HG03460 (cell line): ENCODE measurements around the gene PCNX4.

ENCODE experiments used
- ATAC-seq: cut with Tn5 transposase; IDR thresholded peaks from one replicate; pipeline ENCODE4 v1.9.1; 2021; ENCODE audit not compliant: unreplicated experiment

The PCNX4 gene

DNA sequence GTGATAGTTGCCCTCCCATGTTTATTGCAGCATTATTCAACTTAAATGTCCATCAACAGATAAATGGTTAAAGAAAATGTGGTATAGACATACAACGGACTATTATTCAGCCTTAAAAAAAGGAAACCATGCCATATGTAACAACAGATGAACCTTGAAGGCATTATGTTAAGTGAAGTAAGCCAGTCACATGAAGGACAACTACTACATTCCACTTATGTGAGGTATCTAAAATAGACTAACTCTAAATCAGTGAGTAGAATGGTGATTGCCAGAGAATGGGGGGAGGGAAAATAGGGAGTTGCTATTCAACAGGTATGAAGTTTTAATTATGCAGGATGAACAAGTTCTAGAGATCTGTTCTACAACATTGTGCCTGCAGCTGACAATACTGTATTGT, 10.1 kb downstream of the PCNX4 start:
- no peak for ATAC-seq

DNA sequence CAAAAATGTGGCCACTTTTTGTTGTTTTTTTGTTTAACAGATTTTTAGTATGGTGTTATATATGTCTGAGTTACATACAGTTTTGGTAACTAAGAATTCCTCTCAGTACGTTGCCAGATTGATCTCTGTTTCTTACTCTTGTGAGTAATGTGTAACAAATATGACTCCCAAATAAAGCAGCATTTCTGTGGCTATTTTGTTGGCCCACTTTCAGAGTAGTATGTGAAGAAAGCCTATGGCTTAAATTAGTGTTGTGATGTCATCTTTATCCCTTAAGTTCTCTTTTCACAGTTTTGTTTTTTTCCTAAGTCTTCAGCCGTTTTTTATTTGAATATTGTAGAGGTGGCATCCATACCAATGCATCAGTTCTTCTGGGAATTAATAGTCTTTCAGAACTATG, 10.7 kb downstream of the PCNX4 start:
- no peak for ATAC-seq

DNA sequence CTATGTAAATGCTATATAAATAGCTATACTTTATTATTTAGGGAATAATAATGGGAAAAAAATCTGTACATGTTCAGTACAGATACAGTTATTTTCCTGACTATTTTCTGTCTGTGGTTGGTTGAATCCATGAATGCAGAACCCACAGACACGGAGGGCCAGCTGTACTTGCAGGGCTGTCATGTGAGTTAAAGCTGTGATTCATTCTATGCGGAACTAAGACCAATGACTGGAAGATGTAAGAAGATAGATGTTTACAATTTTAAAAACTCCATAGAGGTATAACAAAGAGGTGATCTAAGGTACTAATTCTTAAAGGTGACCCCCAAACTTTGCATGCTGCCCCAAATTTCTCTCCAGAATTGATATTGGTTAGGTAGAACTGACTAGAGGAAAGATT, 14.6 kb downstream of the PCNX4 start:
- ATAC-seq, result no peak

DNA sequence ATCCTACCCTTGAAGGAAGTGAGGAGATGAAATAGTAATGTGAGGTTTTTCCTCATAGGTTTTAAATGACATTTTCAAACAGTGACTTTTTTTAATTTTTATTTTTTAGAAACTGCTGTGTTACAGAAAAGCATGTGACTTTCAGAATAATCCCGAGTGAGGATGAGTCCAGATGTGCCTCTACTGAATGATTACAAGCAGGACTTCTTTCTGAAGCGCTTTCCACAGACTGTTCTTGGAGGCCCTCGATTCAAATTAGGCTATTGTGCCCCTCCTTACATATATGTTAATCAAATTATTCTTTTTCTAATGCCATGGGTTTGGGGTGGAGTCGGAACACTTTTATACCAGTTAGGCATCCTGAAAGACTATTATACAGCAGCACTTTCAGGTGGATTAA, 15.8 kb downstream of the PCNX4 start:
- no peak for ATAC-seq

DNA sequence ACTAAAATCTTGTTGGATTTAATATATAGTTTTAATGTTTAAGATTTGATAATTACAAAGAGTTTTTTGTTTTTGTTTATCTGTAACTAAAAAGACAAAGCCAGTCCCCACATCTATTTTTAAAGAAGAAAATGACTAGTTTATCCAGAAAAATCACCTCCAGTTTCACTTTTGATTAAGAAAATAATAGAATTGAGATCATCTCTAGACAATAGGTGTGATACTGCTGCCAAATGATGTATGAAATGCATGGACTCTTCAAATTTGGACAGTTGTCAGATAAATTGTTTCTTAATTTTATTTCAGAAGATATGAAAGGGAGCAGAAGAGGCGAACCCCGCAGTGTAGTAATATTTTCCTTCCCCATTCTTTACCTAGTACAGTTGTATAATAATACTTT, 20.0 kb downstream of the PCNX4 start:
- ATAC-seq, result no peak

DNA sequence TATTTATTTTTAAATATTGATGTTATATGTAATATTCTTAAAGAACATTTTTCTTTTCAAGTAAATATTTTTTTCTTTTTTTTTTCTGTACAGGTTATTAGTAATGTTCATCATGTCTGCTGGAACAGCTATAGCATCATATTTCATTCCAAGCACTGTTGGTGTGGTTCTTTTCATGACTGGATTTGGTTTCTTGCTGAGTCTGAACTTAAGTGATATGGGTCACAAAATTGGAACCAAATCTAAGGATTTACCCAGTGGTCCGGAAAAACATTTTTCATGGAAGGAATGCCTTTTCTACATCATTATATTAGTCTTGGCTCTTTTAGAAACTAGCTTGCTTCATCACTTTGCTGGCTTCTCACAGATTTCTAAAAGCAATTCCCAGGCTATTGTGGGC, 23.2 kb downstream of the PCNX4 start:
- ATAC-seq, result no peak

DNA sequence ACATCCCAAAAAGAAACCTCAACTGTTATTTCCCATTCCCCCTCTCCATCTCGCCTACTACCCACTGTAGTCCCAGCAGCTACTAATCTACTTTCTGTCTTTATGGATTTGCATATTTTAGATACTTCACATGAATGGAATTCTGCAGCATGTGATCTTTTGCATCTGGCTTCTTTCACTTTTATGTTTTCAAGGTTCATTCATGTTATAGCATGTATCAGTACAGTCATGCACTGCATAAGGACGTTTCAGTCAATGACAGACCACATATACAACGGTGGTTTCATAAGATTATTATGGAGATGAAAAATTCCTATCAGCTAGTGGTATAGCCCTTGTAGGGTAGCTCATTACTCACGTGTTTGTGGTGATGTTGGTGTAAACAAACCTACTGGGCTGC, 24.5 kb downstream of the PCNX4 start:
- no peak for ATAC-seq

DNA sequence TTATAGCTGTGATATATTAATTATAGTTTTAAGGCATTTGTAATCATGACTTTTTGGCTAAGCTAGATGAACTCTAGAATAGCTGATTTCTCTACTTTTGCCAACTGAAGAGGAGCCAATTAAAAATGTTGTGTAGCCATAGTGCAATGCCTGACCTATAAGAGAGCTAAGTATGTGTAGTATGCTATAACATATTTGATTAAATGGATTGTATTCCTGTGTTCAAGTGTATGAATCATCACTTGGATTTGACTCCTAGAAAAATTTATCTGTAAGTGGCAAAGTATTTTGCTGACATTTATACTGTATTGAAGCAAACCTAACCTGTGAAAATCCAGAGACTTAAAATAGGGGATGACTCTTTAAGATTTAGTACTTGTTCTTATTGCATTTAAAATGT, 34.2 kb downstream of the PCNX4 start:
- ATAC-seq, result no peak

DNA sequence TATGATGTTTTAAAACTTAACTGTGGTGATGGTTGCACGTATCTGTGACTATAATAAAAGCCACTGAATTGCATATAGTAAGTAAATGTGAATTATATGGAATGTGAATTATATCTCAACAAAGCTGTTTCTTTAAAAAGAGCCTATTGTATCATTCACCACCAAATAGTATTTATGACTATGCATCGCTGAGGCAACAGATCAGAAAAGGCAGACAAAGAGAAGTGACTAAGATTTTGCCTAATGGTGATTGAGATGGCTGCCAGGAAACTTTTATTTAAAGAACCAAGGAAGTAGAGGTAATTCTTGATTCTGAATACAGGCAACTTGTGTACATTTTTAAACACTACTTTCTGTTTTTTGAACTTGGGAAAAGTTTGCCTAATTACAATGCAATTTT, 41.8 kb downstream of the PCNX4 start:
- no peak for ATAC-seq

- no peak for ATAC-seq
These were observed 43.0 kb downstream of the PCNX4 start for GRCh38 chr14:60134702-60135101.

GRCh38 chr14:60151715-60152114, 60.0 kb downstream of the PCNX4 start:
- ATAC-seq, result peak; percentile 79

GRCh38 chr14:60153991-60154390, 62.3 kb downstream of the PCNX4 start:
- no peak for ATAC-seq

DNA sequence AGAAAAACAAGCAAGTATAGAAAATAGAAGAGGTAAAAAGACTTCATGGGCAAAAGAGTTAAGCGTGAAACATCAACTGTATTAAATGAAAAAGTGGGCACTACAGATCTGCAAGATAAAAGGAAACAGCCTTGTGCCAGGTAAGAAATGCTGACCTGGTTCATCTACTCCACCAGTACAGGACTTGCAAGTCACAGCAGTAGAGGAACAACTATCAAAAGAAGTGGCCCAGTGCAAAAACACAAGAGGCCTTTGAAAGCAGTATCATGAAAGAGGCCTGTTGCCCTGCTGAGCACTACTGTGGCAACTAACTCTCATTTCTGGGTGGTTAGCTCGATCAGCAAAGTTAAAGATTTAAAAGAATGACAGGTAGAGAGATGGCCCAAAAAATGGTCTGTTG, 62.9 kb downstream of the PCNX4 start:
- no peak for ATAC-seq

DNA sequence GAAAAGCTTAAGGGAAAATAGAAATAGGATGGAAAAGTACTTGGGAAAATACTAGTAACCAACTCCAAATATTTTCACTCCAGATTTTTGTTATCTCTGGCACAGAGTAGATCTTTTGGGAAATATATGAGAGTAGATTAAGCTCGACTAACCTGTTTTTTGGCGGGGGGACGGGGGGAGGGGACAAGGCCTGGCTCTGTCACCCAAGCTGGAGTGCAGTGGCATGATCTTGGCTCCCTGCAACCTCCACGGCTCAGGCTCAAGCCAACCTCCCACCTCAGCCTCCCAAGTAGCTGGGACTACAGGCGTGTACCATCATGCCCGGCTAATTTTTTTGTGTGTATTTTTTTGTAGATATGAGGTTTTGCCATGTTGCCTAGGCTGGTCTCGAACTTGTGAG, 68.7 kb downstream of the PCNX4 start:
- no peak for ATAC-seq

DNA sequence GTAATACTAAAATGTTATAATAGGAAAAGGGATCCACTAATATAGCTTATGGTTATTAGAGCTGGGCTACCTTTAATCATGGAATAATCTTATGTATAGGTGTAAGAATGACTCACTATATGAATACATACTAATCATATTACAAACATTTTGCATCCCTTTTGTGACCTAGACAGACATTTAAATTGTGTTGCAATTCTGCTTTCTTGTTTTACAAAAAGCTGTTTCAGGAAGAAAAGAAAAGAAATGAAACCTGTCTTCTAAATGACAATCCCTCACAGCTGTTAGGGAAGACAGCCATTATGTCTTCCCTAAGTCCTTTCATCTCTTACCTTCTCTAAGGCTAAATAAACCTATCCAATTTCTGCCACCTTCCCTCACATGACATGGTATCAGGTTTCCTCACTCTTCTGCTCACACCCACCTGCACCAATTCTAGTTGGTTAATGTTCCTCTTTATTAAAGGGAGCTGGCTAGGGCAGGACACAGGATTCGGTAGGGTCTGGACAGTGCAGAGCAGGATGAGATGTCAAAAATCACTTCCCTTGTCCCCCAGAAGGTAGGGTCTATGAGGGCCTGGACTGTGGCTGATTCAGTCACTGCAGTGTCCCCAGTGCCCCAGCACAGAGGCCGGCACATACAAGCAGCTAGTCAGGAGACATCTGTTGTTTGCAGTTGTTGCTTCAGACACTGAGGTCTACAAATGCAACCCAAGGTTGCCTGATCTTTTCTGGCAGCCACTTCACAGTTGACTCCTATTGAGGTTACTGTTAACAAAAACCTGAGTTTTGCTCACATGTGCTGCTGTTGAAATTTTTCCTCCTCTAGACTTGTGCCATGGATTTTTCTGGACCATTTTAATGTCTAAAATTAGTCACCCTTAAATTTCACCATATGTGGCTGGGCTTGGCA, 69.7 kb downstream of the PCNX4 start:
- ATAC-seq, result no peak

- no peak for ATAC-seq
These were observed 72.0 kb downstream of the PCNX4 start for GRCh38 chr14:60163693-60164092.

DNA sequence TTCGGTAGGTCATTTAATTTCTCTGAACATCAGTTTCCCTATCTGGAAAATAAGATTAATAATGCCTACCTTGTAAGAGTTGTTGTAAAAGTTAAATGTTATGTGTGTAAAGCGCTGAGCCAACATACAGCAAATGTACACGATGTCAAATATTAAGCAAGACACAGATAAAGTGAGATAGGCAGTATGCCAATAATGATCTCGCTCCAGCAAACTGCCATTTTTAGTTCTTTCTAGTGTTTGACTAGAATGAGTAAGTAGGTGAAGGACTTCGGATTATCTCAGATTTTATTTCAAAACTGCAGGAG, 72.6 kb downstream of the PCNX4 start:
- ATAC-seq, result no peak

GRCh38 chr14:60164712-60165546, 73.2 kb downstream of the PCNX4 start, which contains the start of gene DHRS7:
Gene DHRS7 (minus strand): TSS chr14:60165398. CDS start chr14:60165309, 89 bp downstream.
- ATAC-seq, result peak; percentile 84

GRCh38 chr14:60165547-60165876, 73.8 kb downstream of the PCNX4 start:
- ATAC-seq, result peak; percentile 3

GRCh38 chr14:60166142-60166541, 74.4 kb downstream of the PCNX4 start:
- no peak for ATAC-seq

DNA sequence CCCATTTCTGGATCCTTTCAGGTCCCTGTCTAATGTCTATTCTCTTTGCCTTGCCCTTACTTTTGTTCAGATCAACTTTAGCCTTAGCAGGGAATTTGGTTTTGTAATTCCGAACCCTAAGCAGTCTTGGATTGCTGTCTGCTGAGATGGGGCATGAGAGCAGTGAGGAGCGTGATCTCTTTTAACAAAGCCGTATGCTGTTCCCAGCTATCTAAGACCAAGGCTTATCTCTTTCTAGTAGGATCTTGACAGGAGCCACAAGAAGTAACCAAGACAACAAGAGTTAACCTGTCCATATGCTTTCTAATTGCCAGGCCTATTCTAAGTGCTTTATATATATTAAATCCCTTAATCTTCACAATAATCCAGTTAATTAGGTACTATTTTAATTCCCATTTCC, 78.0 kb downstream of the PCNX4 start:
- no peak for ATAC-seq

DNA sequence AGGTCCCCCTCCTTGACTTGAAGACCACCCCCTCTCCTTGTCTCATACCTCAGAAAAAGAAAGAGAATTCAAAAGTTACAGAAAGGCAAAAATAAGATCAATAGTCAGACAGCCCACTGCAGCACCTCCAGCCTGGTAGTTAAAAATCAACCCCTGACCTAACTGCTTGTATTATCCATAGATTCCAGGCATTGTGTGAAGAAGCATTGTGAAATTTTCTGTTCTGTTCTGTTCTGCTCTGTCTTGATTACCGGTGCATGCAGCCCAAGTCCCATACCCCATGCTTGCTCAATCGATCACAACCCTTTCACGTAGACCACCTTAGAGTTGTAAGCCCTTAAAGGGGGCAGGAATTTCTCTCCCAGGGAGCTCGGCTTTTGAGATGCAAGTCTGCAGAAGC, 79.2 kb downstream of the PCNX4 start:
- ATAC-seq, result no peak
